PC-3 (cell line): ENCODE measurements around the gene INPP5D. TPM values are rescaled to one million over a fixed set of nuclear protein-coding genes. Genes with fewer than 3 reads are reported as not detected.

Source experiments
- ATAC-seq: fragments of 200-7000 bp; cut with Tn5 transposase; 2 replicates; pipeline ENCODE4 v1.9.1; 2020; ENCODE audit warnings: mild to moderate bottlenecking, moderate library complexity
- BruUV-seq: library from RNA; stranded (reverse); fragments of 400-500 nt; replicated peaks from 2 replicates; lab custom pipeline; 2021; lab: Mats Ljungman, UMichigan
- CTCF ChIA-PET: fragments of 300-600 bp; sonication (Branson Sonifier 250); formaldehyde crosslinking; loops from one replicate; lab custom pipeline; 2022; ENCODE audit warnings: antibody characterized with exemption; lab: Charles Lee
- POLR2A ChIA-PET: fragments of 300-600 bp; sonication (Branson Sonifier 250); formaldehyde crosslinking; loops from one replicate; lab custom pipeline; 2022; ENCODE audit warnings: antibody characterized with exemption; ENCODE audit not compliant: unreplicated experiment; lab: Charles Lee
- DNase-seq: peaks from one replicate; pipeline ENCODE4 v3.0.0-alpha.2; 2015
- H2AFZ ChIP-seq: fragments of 300-600 bp; sonication (generic); 2 replicates; pipeline ENCODE4 v1.6.0; 2016; ENCODE audit warnings: antibody characterized with exemption, low read length
- H3F3A ChIP-seq: fragments of 300-600 bp; sonication (generic); one replicate; pipeline ENCODE4 v1.6.0; 2017; ENCODE audit warnings: antibody characterized with exemption, low read length, control low read depth, mild to moderate bottlenecking; ENCODE audit not compliant: unreplicated experiment
- H3K27ac ChIP-seq: fragments of 300-600 bp; sonication (generic); 2 replicates; pipeline ENCODE4 v1.5.1; 2016; ENCODE audit warnings: mild to moderate bottlenecking, low read length
- H3K27me3 ChIP-seq: fragments of 300-600 bp; sonication (generic); 2 replicates; pipeline ENCODE4 v1.6.1; 2016; ENCODE audit warnings: low read length, mixed read lengths
- H3K36me3 ChIP-seq: fragments of 300-600 bp; sonication (generic); 2 replicates; pipeline ENCODE4 v1.6.1; 2016; ENCODE audit warnings: low read depth, mixed run types, low read length, mixed read lengths
- H3K4me1 ChIP-seq: fragments of 300-600 bp; sonication (generic); 2 replicates; pipeline ENCODE4 v1.5.1; 2016; ENCODE audit warnings: low read length; ENCODE audit not compliant: insufficient read depth
- H3K4me2 ChIP-seq: fragments of 300-600 bp; sonication (generic); 2 replicates; pipeline ENCODE4 v1.6.0; 2016; ENCODE audit warnings: low read length
- H3K4me3 ChIP-seq: fragments of 300-600 bp; sonication (generic); 2 replicates; pipeline ENCODE4 v1.5.1; 2016; ENCODE audit warnings: mild to moderate bottlenecking, low read length, mixed read lengths
- H3K79me2 ChIP-seq: fragments of 300-600 bp; sonication (generic); 2 replicates; pipeline ENCODE4 v1.6.1; 2017; ENCODE audit warnings: low read length, mixed read lengths
- H3K9ac ChIP-seq: fragments of 300-600 bp; sonication (generic); 2 replicates; pipeline ENCODE4 v1.6.0; 2016; ENCODE audit warnings: mild to moderate bottlenecking, low read length
- H3K9me2 ChIP-seq: fragments of 300-600 bp; sonication (generic); replicated peaks from 2 replicates; pipeline ENCODE4 v1.6.1; 2016; ENCODE audit warnings: mixed run types, low read length, mixed read lengths
- H3K9me3 ChIP-seq: fragments of 300-600 bp; sonication (generic); 2 replicates; pipeline ENCODE4 v1.6.1; 2016; ENCODE audit warnings: low read length, mixed read lengths
- H4K20me1 ChIP-seq: fragments of 300-600 bp; sonication (generic); 2 replicates; pipeline ENCODE4 v1.6.1; 2016; ENCODE audit warnings: low read length, mixed read lengths
- EZH2 ChIP-seq: fragments of 300-600 bp; sonication (generic); IDR thresholded peaks from one replicate; pipeline ENCODE4 v1.6.1; 2017; ENCODE audit warnings: antibody characterized with exemption, mild to moderate bottlenecking, low read length; ENCODE audit not compliant: unreplicated experiment
- EZH2phosphoT487 ChIP-seq: fragments of 300-600 bp; sonication (generic); IDR thresholded peaks from 2 replicates; pipeline ENCODE4 v1.6.1; 2018; ENCODE audit warnings: mild to moderate bottlenecking, antibody characterized with exemption, low read length, borderline replicate concordance
- intact Hi-C: fragments of 100-400 bp; cut with micrococcal nuclease; formaldehyde crosslinking; loops from 2 replicates; pipeline ENCODE4 v1.9.0; 2023
- total RNA-seq: library from RNA; depleted of rRNA; stranded (reverse); fragments of >200 nt; gene quantifications from 2 replicates; pipeline ENCODE4 v1.2.3, GENCODE V29; 2014
- TF ChIP-seq, protein P1 (sequence below): fragments of 300-600 bp; sonication (generic); conservative IDR thresholded peaks from 2 replicates; pipeline ENCODE4 v1.5.1; 2017; ENCODE audit warnings: antibody characterized with exemption, low read depth, mild to moderate bottlenecking, low read length

INPP5D gene
- total RNA-seq, 1 experiment from 2014 or later: 0.26 TPM

DNA sequence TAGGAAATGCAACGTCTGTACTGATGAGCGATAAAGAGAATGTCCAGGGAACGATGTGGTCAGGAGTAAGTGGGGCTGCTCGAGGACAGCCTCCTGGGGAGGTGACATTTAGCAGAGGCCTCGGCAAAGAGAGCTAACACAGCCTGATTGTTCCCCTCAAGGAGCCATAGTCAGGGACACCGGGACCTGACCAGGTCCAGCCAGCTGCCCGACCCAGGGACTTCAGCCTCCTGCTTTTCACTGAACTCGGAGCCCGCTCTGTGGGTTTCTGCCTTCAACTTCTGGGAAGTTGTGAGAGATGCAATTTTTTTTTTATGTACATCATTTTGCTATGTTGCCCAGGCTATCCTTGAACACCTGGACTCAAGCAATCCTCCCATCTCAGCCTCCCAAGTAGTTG is 17.6 kb upstream of the INPP5D start:
- DNase-seq: no peak
- no peaks in the 10 kb centered on the region for H3K9me2 ChIP-seq
- H3K36me3 ChIP-seq: no peaks in the 10 kb centered on the region
- TF ChIP-seq EZH2: no peak
- TF ChIP-seq, protein P1, sequence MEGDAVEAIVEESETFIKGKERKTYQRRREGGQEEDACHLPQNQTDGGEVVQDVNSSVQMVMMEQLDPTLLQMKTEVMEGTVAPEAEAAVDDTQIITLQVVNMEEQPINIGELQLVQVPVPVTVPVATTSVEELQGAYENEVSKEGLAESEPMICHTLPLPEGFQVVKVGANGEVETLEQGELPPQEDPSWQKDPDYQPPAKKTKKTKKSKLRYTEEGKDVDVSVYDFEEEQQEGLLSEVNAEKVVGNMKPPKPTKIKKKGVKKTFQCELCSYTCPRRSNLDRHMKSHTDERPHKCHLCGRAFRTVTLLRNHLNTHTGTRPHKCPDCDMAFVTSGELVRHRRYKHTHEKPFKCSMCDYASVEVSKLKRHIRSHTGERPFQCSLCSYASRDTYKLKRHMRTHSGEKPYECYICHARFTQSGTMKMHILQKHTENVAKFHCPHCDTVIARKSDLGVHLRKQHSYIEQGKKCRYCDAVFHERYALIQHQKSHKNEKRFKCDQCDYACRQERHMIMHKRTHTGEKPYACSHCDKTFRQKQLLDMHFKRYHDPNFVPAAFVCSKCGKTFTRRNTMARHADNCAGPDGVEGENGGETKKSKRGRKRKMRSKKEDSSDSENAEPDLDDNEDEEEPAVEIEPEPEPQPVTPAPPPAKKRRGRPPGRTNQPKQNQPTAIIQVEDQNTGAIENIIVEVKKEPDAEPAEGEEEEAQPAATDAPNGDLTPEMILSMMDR: no peak
- TF ChIP-seq EZH2phosphoT487: no peak
- intact Hi-C loops: no loop called here
- no peak overlapping the region for H3K27ac ChIP-seq
- no peaks in the 10 kb centered on the region for H4K20me1 ChIP-seq
- BruUV-seq: no TSS peak
- H3K9ac ChIP-seq: no peak overlapping the region
- H3K27me3 ChIP-seq: no peaks in the 10 kb centered on the region
- H3K4me1 ChIP-seq: 0 out of 2 replicates have a peak, but pooled peaks cover under 1% of the 10 kb centered on the region
- no peak for ATAC-seq
- no peak overlapping the region for H3K4me2 ChIP-seq
- no peak overlapping the region for H3K4me3 ChIP-seq
- POLR2A ChIA-PET: no interaction called here
- no peaks in the 10 kb centered on the region for H3F3A ChIP-seq
- H3K79me2 ChIP-seq: no peaks in the 10 kb centered on the region
- H3K9me3 ChIP-seq: no peaks in the 10 kb centered on the region
- H2AFZ ChIP-seq: no peak overlapping the region
- CTCF ChIA-PET: no interaction called here

DNA sequence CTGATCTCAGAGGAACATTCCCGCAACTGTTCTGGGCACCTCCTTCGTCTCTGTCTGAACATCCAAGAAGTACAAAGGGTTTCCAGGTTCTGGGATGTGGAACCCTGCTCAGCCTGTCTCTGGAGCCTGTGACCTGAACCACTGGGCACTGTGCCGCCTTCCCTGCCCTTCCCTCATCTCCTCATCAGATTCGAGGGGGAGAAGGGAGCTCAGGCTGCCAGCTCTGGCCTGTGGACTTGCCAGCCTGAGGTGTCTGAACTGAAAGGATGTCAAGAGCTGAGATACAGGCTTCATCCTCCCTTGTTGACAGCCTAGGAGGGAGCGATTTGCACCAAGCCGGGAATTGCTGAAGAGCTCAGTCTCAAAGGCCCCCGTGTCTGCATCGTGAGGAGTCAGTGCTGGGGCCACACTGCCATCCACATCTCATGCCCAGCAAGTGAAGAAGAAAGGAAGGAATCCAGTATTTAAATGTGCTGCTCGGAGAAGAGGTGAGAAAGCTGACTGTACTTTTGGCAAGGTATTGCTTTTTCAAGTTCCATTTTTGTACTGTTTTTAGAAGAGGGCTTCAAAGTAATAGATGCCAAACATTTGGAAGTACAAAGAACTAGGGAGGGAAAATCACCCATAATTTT is 15.1 kb upstream of the INPP5D start:
- H3K4me3 ChIP-seq: no peak overlapping the region

DNA sequence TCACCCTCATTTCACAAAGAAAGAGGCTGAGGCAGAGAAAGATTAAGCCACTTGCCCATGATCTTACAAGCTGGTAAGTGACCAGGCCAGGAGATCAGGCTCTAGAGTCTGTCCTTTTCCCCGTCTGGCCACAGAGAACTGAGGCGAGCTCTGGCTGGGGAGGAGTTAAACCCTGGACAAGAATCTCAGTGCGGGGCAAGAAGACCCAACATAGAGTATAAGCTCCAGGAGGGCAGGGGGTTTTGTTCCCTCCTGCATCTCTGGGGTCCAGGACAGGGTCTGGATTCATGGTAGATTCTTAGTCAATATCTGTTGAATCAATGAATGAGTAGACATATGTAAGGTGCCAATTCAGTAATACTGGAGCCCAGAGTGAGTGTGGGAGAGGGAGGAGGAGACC is 12.9 kb upstream of the INPP5D start:
- peaks cover 42% of the 10 kb centered on the region for H3K4me1 ChIP-seq
- H3K9me2 ChIP-seq: no peaks in the 10 kb centered on the region
- DNase-seq (no peak), ATAC-seq (no peak)
- no peaks in the 10 kb centered on the region for H3K36me3 ChIP-seq
- no peaks in the 10 kb centered on the region for H3K27me3 ChIP-seq
- H3K9ac ChIP-seq: no peak overlapping the region
- no peaks in the 10 kb centered on the region for H3K79me2 ChIP-seq
- no peak overlapping the region for H3K4me2 ChIP-seq
- H4K20me1 ChIP-seq: no peaks in the 10 kb centered on the region
- peaks cover 2% of the 10 kb centered on the region for H3F3A ChIP-seq
- TF ChIP-seq EZH2phosphoT487 (no peak), EZH2 (no peak)
- TF ChIP-seq, protein P1: no peak
- POLR2A ChIA-PET: no interaction called here
- BruUV-seq: no TSS peak
- H3K27ac ChIP-seq: no peak overlapping the region
- H3K4me3 ChIP-seq: no peak overlapping the region
- H2AFZ ChIP-seq: no peak overlapping the region
- no peaks in the 10 kb centered on the region for H3K9me3 ChIP-seq
- intact Hi-C loops: no loop called here
- CTCF ChIA-PET: no interaction called here

More for the DNA sequence above, 15.1 kb upstream of the INPP5D start:
- TF ChIP-seq, protein P1: no peak
- TF ChIP-seq EZH2phosphoT487 (no peak), EZH2 (no peak)
- H3K9me2 ChIP-seq: no peaks in the 10 kb centered on the region
- intact Hi-C loops: no loop called here
- no peak overlapping the region for H3K4me2 ChIP-seq
- no peaks in the 10 kb centered on the region for H3K36me3 ChIP-seq
- no peak overlapping the region for H3K9ac ChIP-seq
- no peaks in the 10 kb centered on the region for H3F3A ChIP-seq
- BruUV-seq: no TSS peak
- POLR2A ChIA-PET: no interaction called here
- H2AFZ ChIP-seq: no peak overlapping the region
- CTCF ChIA-PET: no interaction called here
- no peaks in the 10 kb centered on the region for H3K9me3 ChIP-seq
- no peaks in the 10 kb centered on the region for H4K20me1 ChIP-seq
- no peak for ATAC-seq
- H3K79me2 ChIP-seq: no peaks in the 10 kb centered on the region
- peaks cover 21% of the 10 kb centered on the region for H3K4me1 ChIP-seq
- H3K27ac ChIP-seq: no peak overlapping the region
- no peak for DNase-seq
- H3K27me3 ChIP-seq: no peaks in the 10 kb centered on the region
